ENCODE data around the gene CENPP. TPM values are rescaled to one million over a fixed set of nuclear protein-coding genes. Genes with fewer than 3 reads are reported as not detected.
A peak's percentile ranks its signal among the peaks of the same experiment; 100 is the strongest.

Gene CENPP
- total RNA-seq, 2 donors from 2014 or later = 1.1 to 1.2 TPM

GRCh38 chr9:92654481-92655301 is 328.9 kb downstream of the CENPP start:
- TF ChIP-seq CTCF (IDR thresholded peaks at IDR 0.05) = no peak
- peaks cover 24% of the 10 kb centered on the region for H3K36me3 ChIP-seq
- H3K4me1 ChIP-seq = peaks cover 0 to 28% of the 10 kb centered on the region in 2 donors
- peak overlapping the region in 1 of 2 donors; percentile 33 for H3K27ac ChIP-seq
- DNase-seq (ENCODE audit: low spot score) = no peak
- H3K27me3 ChIP-seq = no peaks in the 10 kb centered on the region
- no peaks in the 10 kb centered on the region for H3K9me3 ChIP-seq
- no peak overlapping the region for H3K4me3 ChIP-seq

- no peak for TF ChIP-seq CTCF (IDR thresholded peaks at IDR 0.05)
- no peak for DNase-seq (ENCODE audit: low spot score)
- Histone ChIP-seq H3K27me3 (no peaks in the 10 kb centered on the region), H3K36me3 (peaks cover 24% of the 10 kb centered on the region), H3K4me1 (peaks cover 0 to 26% of the 10 kb centered on the region in 2 donors), H3K4me3 (no peak overlapping the region), H3K27ac (peak overlapping the region in 1 of 2 donors; percentile 33), H3K9me3 (no peaks in the 10 kb centered on the region)
Observed at GRCh38 chr9:92655366-92655765, 329.6 kb downstream of the CENPP start.

DNA sequence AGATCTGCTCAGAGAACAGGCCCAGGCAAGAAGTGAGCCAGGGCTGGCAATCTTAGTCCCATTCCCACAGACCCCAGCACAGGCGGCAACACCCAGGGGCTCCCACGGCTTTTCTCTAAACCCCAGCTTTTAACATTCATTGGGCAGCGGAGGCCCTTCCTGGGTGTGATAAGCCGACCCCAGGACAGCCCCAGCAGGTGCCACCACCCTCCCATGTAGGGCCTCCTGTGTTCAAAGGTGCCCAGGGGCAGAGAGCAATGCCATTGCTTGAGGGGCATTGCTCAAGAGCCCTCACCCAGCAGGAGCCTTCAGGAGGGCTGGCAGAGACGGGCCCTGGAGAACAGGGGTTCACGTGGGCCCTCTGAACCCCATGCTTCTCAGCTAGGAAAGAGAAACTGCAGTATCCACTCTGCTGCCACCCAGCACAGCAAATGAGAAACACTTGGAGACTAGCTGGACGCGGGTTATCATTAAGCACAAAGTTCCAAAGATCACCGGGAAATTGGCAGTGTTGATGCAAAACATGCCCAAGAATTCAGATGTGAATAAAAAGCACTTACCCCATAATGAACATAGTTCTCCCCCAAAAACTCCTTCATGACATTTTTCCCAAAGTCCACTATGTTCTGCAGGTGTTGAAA is 330.3 kb downstream of the CENPP start:
- no peak for DNase-seq (ENCODE audit: low spot score)
- no peaks in the 10 kb centered on the region for H3K9me3 ChIP-seq
- no peak overlapping the region for H3K27ac ChIP-seq

GRCh38 chr9:92656537-92656925 is 330.8 kb downstream of the CENPP start:
- H3K9me3 ChIP-seq = no peaks in the 10 kb centered on the region
- no peak for TF ChIP-seq CTCF (IDR thresholded peaks at IDR 0.05)
- peaks cover 0 to 17% of the 10 kb centered on the region in 2 donors for H3K4me1 ChIP-seq
- peaks cover 24% of the 10 kb centered on the region for H3K36me3 ChIP-seq
- no peak overlapping the region for H3K27ac ChIP-seq
- DNase-seq (ENCODE audit: low spot score) = no peak
- no peaks in the 10 kb centered on the region for H3K27me3 ChIP-seq
- no peak overlapping the region for H3K4me3 ChIP-seq

More for the DNA sequence above, 330.3 kb downstream of the CENPP start:
- Histone ChIP-seq H3K36me3 (peaks cover 24% of the 10 kb centered on the region), H3K4me1 (peaks cover 0 to 21% of the 10 kb centered on the region in 2 donors), H3K27me3 (no peaks in the 10 kb centered on the region), H3K4me3 (no peak overlapping the region)
- TF ChIP-seq CTCF (IDR thresholded peaks at IDR 0.05) = no peak

- peaks cover 19% of the 10 kb centered on the region for H3K36me3 ChIP-seq
- peaks cover 0 to 17% of the 10 kb centered on the region in 2 donors for H3K4me1 ChIP-seq
- H3K27me3 ChIP-seq = no peaks in the 10 kb centered on the region
- TF ChIP-seq CTCF (IDR thresholded peaks at IDR 0.05) = no peak
- H3K4me3 ChIP-seq = no peak overlapping the region
- DNase-seq (ENCODE audit: low spot score) = no peak
- H3K27ac ChIP-seq = no peak overlapping the region
- no peaks in the 10 kb centered on the region for H3K9me3 ChIP-seq
Observed at GRCh38 chr9:92657296-92658094, 331.7 kb downstream of the CENPP start.

Data from right atrium auricular region (tissue), 2 donors.